H9 (cell line): ENCODE measurements around the gene MORN5. TPM values are rescaled to one million over a fixed set of nuclear protein-coding genes. Genes with fewer than 3 reads are reported as not detected.

ENCODE experiments used
- DNase-seq: peaks from one replicate; pipeline ENCODE4 v3.0.0-alpha.2; 2017
- H2AFZ ChIP-seq: one replicate; pipeline ENCODE4 v1.6.1; 2013; ENCODE audit warnings: mild to moderate bottlenecking, low read length, control low read depth, moderate library complexity
- H2AK5ac ChIP-seq: 2 replicates; pipeline ENCODE4 v1.6.1; 2013; ENCODE audit warnings: low read length, control low read depth, mixed read lengths; ENCODE audit not compliant: insufficient read length
- H2BK120ac ChIP-seq: one replicate; pipeline ENCODE4 v1.6.1; 2013; ENCODE audit warnings: low read depth, mild to moderate bottlenecking, low read length, control low read depth, inconsistent platforms; ENCODE audit not compliant: poor library complexity, severe bottlenecking
- H2BK12ac ChIP-seq: 2 replicates; pipeline ENCODE4 v1.6.1; 2013; ENCODE audit warnings: low read length, control low read depth, mixed read lengths, low read depth; ENCODE audit not compliant: insufficient read length
- H2BK15ac ChIP-seq: 2 replicates; pipeline ENCODE4 v1.6.1; 2013; ENCODE audit warnings: low read depth, low read length, control low read depth
- H2BK20ac ChIP-seq: one replicate; pipeline ENCODE4 v1.6.1; 2013; ENCODE audit warnings: low read depth, mild to moderate bottlenecking, low read length, control low read depth, inconsistent platforms; ENCODE audit not compliant: poor library complexity, severe bottlenecking
- H2BK5ac ChIP-seq: 2 replicates; pipeline ENCODE4 v1.6.1; 2013; ENCODE audit warnings: low read length, control low read depth, mixed read lengths; ENCODE audit not compliant: insufficient read length
- H3K14ac ChIP-seq: 2 replicates; pipeline ENCODE4 v1.6.1; 2013; ENCODE audit warnings: low read length, control low read depth; ENCODE audit not compliant: insufficient read depth
- H3K18ac ChIP-seq: 2 replicates; pipeline ENCODE4 v1.6.1; 2013; ENCODE audit warnings: low read depth, mild to moderate bottlenecking, mixed read lengths, low read length, control low read depth; ENCODE audit not compliant: insufficient read length
- H3K23ac ChIP-seq: 2 replicates; pipeline ENCODE4 v1.6.1; 2013; ENCODE audit warnings: low read length, control low read depth, mixed read lengths, low read depth; ENCODE audit not compliant: insufficient read length
- H3K23me2 ChIP-seq: 2 replicates; pipeline ENCODE4 v1.6.1; 2013; ENCODE audit warnings: low read depth, mild to moderate bottlenecking, mixed read lengths, low read length, control low read depth; ENCODE audit not compliant: insufficient read length, poor library complexity, severe bottlenecking
- H3K27ac ChIP-seq: 2 replicates; pipeline ENCODE4 v1.5.1; 2013; ENCODE audit warnings: low read length, control low read depth, mixed read lengths, low read depth; ENCODE audit not compliant: insufficient read length
- H3K27me3 ChIP-seq: 2 replicates; pipeline ENCODE4 v1.6.1; 2013; ENCODE audit warnings: low read length, control low read depth, inconsistent platforms; ENCODE audit not compliant: insufficient read depth
- H3K4ac ChIP-seq: 2 replicates; pipeline ENCODE4 v1.6.1; 2013; ENCODE audit warnings: low read depth, mild to moderate bottlenecking, control low read depth, inconsistent platforms, low read length, moderate library complexity
- H3K4me1 ChIP-seq: 2 replicates; pipeline ENCODE4 v1.6.1; 2013; ENCODE audit warnings: low read length, control low read depth, inconsistent platforms; ENCODE audit not compliant: insufficient read depth
- H3K4me2 ChIP-seq: 2 replicates; pipeline ENCODE4 v1.6.1; 2013; ENCODE audit warnings: low read length, control low read depth, mixed read lengths; ENCODE audit not compliant: insufficient read length, insufficient read depth
- H3K56ac ChIP-seq: 2 replicates; pipeline ENCODE4 v1.6.1; 2013; ENCODE audit warnings: low read depth, mild to moderate bottlenecking, mixed read lengths, low read length, control low read depth; ENCODE audit not compliant: insufficient read length
- H3K79me1 ChIP-seq: 2 replicates; pipeline ENCODE4 v1.6.1; 2013; ENCODE audit warnings: low read depth, mild to moderate bottlenecking, moderate library complexity, low read length, control low read depth, inconsistent platforms; ENCODE audit not compliant: insufficient read depth, poor library complexity, severe bottlenecking
- H3K79me2 ChIP-seq: 2 replicates; pipeline ENCODE4 v1.6.1; 2013; ENCODE audit warnings: low read length, control low read depth, inconsistent platforms; ENCODE audit not compliant: insufficient read depth
- H3K9ac ChIP-seq: 2 replicates; pipeline ENCODE4 v1.6.1; 2013; ENCODE audit warnings: low read length, control low read depth, mixed read lengths; ENCODE audit not compliant: insufficient read length; ENCODE audit errors: extremely low read depth
- H3K9me3 ChIP-seq: one replicate; pipeline ENCODE4 v1.6.1; 2013; ENCODE audit warnings: low read depth, low read length, inconsistent platforms; ENCODE audit not compliant: control insufficient read depth
- H3T11ph ChIP-seq: one replicate; pipeline ENCODE4 v1.6.1; 2013; ENCODE audit warnings: mild to moderate bottlenecking, low read length, control low read depth, inconsistent platforms
- H4K20me1 ChIP-seq: one replicate; pipeline ENCODE4 v1.6.1; 2013; ENCODE audit not compliant: control insufficient read depth, insufficient read length, insufficient read depth
- H4K5ac ChIP-seq: 2 replicates; pipeline ENCODE4 v1.6.1; 2013; ENCODE audit warnings: low read depth, mild to moderate bottlenecking, mixed read lengths, low read length, control low read depth; ENCODE audit not compliant: insufficient read length
- H4K8ac ChIP-seq: replicated peaks from 2 replicates; pipeline ENCODE4 v1.6.1; 2013; ENCODE audit warnings: low read length, control low read depth, mixed read lengths, low read depth; ENCODE audit not compliant: insufficient read length
- H4K91ac ChIP-seq: 2 replicates; pipeline ENCODE4 v1.6.1; 2013; ENCODE audit warnings: low read depth, mild to moderate bottlenecking, moderate library complexity, mixed read lengths, low read length, control low read depth; ENCODE audit not compliant: insufficient read length
- H3K27ac Mint-ChIP-seq, 3 experiments: 2 replicates in 2 of 3; 3 replicates in 1 of 3; pipeline ENCODE4 v1.8.0; 2020 to 2021; ENCODE audit warnings: mixed read lengths in 3 of 3, mild to moderate bottlenecking in 1 of 3, moderate library complexity in 1 of 3
- H3K27me3 Mint-ChIP-seq: 2 replicates; pipeline ENCODE4 v1.8.0; 2021; ENCODE audit warnings: low read depth, mild to moderate bottlenecking, moderate library complexity, mixed read lengths
- H3K36me3 Mint-ChIP-seq, 3 experiments: 2 replicates in 2 of 3; 3 replicates in 1 of 3; pipeline ENCODE4 v1.8.0; 2020 to 2021; ENCODE audit warnings: low read depth in 3 of 3, mixed read lengths in 3 of 3; ENCODE audit not compliant: insufficient read depth in 1 of 3
- H3K4me1 Mint-ChIP-seq, 2 experiments: 2 replicates each; pipeline ENCODE4 v1.8.0; 2020; ENCODE audit warnings: mixed read lengths in 2 of 2
- H3K4me3 Mint-ChIP-seq, 2 experiments: 2 replicates in 1 of 2; 3 replicates in 1 of 2; pipeline ENCODE4 v1.8.0; 2020 to 2021; ENCODE audit warnings: mild to moderate bottlenecking in 2 of 2, mixed read lengths in 2 of 2, moderate library complexity in 1 of 2
- H3K9me3 Mint-ChIP-seq, 2 experiments: 2 replicates in 1 of 2; 3 replicates in 1 of 2; pipeline ENCODE4 v1.8.0; 2020; ENCODE audit warnings: mild to moderate bottlenecking in 2 of 2, mixed read lengths in 2 of 2, moderate library complexity in 1 of 2
- CTCF ChIP-seq: fragments of 200-600 bp; sonication (generic); conservative IDR thresholded peaks from 3 replicates; pipeline ENCODE4 v1.8.0; 2021; ENCODE audit warnings: antibody characterized with exemption, mild to moderate bottlenecking
- WGBS: extraction: QIAGEN DNeasy Blood & Tissue Kit; methylation state at CpG from one replicate; pipeline ENCODE4 v1.1.7; 2013; ENCODE audit warnings: missing lambda C conversion rate, low lambda C conversion rate, mixed read lengths; ENCODE audit not compliant: insufficient read length; ENCODE audit errors: extremely low coverage; 5-methylcytosine and 5-hydroxymethylcytosine counted together
- total RNA-seq: library from RNA; stranded (reverse); gene quantifications from 2 replicates; pipeline ENCODE4 v1.2.1, GENCODE V29; 2021

Gene MORN5
- total RNA-seq, 1 experiment from 2014 or later: not detected

- H3K36me3 Mint-ChIP-seq: no peaks in the 10 kb centered on the region
Observed at GRCh38 chr9:122111413-122112085, 48.2 kb upstream of the MORN5 start.

More at GRCh38 chr9:122111413-122112085, 48.2 kb upstream of the MORN5 start:
- H3K27ac Mint-ChIP-seq: no peak overlapping the region
- no peak overlapping the region for H2BK20ac ChIP-seq
- TF ChIP-seq CTCF: no peak
- H3K9me3 Mint-ChIP-seq: no peaks in the 10 kb centered on the region
- no peaks in the 10 kb centered on the region for H3K79me1 ChIP-seq
- no peak overlapping the region for H2AFZ ChIP-seq
- peaks cover 2% of the 10 kb centered on the region for H3K27me3 Mint-ChIP-seq
- no peaks in the 10 kb centered on the region for H3K23me2 ChIP-seq
- H3K23ac ChIP-seq: no peak overlapping the region
- WGBS: no CpG with 5 or more reads among the region's 9 CpGs
- no peak overlapping the region for H3K4me3 Mint-ChIP-seq
- H2BK120ac ChIP-seq: no peak overlapping the region
- no peak overlapping the region for H3K18ac ChIP-seq
- no peak overlapping the region for H3K14ac ChIP-seq
- H3K4ac ChIP-seq: no peak overlapping the region
- no peak overlapping the region for H3K9ac ChIP-seq
- no peak overlapping the region for H3K56ac ChIP-seq
- H4K91ac ChIP-seq: no peak overlapping the region
- no peak overlapping the region for H4K8ac ChIP-seq
- no peaks in the 10 kb centered on the region for H3K27me3 ChIP-seq
- H3K79me2 ChIP-seq: no peaks in the 10 kb centered on the region
- H3K4me1 ChIP-seq: peaks cover 5% of the 10 kb centered on the region; the same call in 1 of the 2 replicates
- H4K20me1 ChIP-seq: no peaks in the 10 kb centered on the region
- no peak for DNase-seq
- no peak overlapping the region for H2AK5ac ChIP-seq
- no peak overlapping the region for H2BK15ac ChIP-seq
- no peak overlapping the region for H3K27ac ChIP-seq
- H3K4me2 ChIP-seq: no peak overlapping the region
- peaks cover 40 to 64% of the 10 kb centered on the region in 2 experiments for H3K4me1 Mint-ChIP-seq
- H4K5ac ChIP-seq: no peak overlapping the region
- no peak overlapping the region for H3T11ph ChIP-seq
- no peak overlapping the region for H2BK5ac ChIP-seq
- no peaks in the 10 kb centered on the region for H3K9me3 ChIP-seq
- no peak overlapping the region for H2BK12ac ChIP-seq
